H1 (cell line): Measurements from ENCODE around the gene POP5. TPM values are rescaled to one million over a fixed set of nuclear protein-coding genes. Genes with fewer than 3 reads are reported as not detected.

ENCODE experiments used
- CBX5 ChIP-seq: fragments of 300-800, 300-1000 bp; sonication (generic); IDR thresholded peaks from 2 replicates; pipeline ENCODE4 v1.7.1; 2016; ENCODE audit warnings: antibody characterized with exemption, low read length, low read depth
- CEBPB ChIP-seq: IDR thresholded peaks from 2 replicates; pipeline ENCODE4 v1.6.1; 2012; ENCODE audit warnings: low read depth, low read length
- CTBP2 ChIP-seq: IDR thresholded peaks from 2 replicates; pipeline ENCODE4 v1.7.0; 2011; ENCODE audit warnings: borderline replicate concordance, mild to moderate bottlenecking, moderate library complexity, mixed read lengths, low read length; ENCODE audit not compliant: insufficient read depth, insufficient read length
- CTCF ChIP-seq, 3 experiments: IDR thresholded peaks; 1 replicate in 2 of 3; 2 replicates in 1 of 3; pipeline versions ENCODE4 v1.5.1 to v1.6.1; 2011; ENCODE audit warnings: low read length in 3 of 3, mild to moderate bottlenecking in 3 of 3, inconsistent platforms in 2 of 3, low read depth in 1 of 3, moderate library complexity in 1 of 3; ENCODE audit not compliant: insufficient read depth in 1 of 3; ENCODE audit errors: control extremely low read depth in 1 of 3
- EP300 ChIP-seq, 2 experiments: IDR thresholded peaks; 1 replicate in 1 of 2; 2 replicates in 1 of 2; pipeline ENCODE4 v1.6.1; 2011 to 2012; ENCODE audit warnings: low read depth in 2 of 2, low read length in 2 of 2, mild to moderate bottlenecking in 2 of 2, borderline replicate concordance in 1 of 2, inconsistent platforms in 1 of 2, moderate library complexity in 1 of 2
- EZH2 ChIP-seq: fragments of 200-600 bp; sonication (generic); IDR thresholded peaks from 2 replicates; pipeline ENCODE4 v1.7.1; 2012; ENCODE audit warnings: low read depth, mild to moderate bottlenecking, moderate library complexity, low read length, inconsistent platforms; ENCODE audit not compliant: severe bottlenecking
- HDAC2 ChIP-seq, 2 experiments: fragments of 300-600 bp in 1 of 2; sonication (generic) in 1 of 2; IDR thresholded peaks; 2 replicates each; pipeline ENCODE4 v1.6.1; 2011 to 2012; ENCODE audit warnings: low read depth in 2 of 2, low read length in 2 of 2, mild to moderate bottlenecking in 2 of 2, moderate library complexity in 2 of 2, borderline replicate concordance in 1 of 2, inconsistent platforms in 1 of 2
- KDM1A ChIP-seq: fragments of 200-600, 300-600 bp; sonication (generic); IDR thresholded peaks from 2 replicates; pipeline ENCODE4 v1.7.1; 2016; ENCODE audit warnings: mild to moderate bottlenecking, low read length, borderline replicate concordance
- MAX ChIP-seq: IDR thresholded peaks from 2 replicates; pipeline ENCODE4 v1.6.1; 2012; ENCODE audit warnings: inconsistent platforms
- NANOG ChIP-seq: IDR thresholded peaks from 2 replicates; pipeline ENCODE4 v1.6.1; 2011; ENCODE audit warnings: low read length, low read depth, mild to moderate bottlenecking, inconsistent platforms; ENCODE audit not compliant: insufficient read depth, poor library complexity, severe bottlenecking
- RAD21 ChIP-seq, 2 experiments: IDR thresholded peaks in 1 of 2; conservative IDR thresholded peaks in 1 of 2; 2 replicates each; pipeline ENCODE4 v1.6.1; 2011; ENCODE audit warnings: low read depth in 2 of 2, low read length in 2 of 2, improper control_type of control experiment in 1 of 2, inconsistent platforms in 1 of 2, mild to moderate bottlenecking in 1 of 2, moderate library complexity in 1 of 2
- RFX5 ChIP-seq: IDR thresholded peaks from 2 replicates; pipeline ENCODE4 v1.6.1; 2011; ENCODE audit warnings: low read depth, low read length, improper control_type of control experiment, borderline replicate concordance
- SIN3A ChIP-seq, 2 experiments: IDR thresholded peaks in 1 of 2; conservative IDR thresholded peaks in 1 of 2; 2 replicates each; pipeline ENCODE4 v1.6.1; 2011 to 2012; ENCODE audit warnings: low read length in 2 of 2, improper control_type of control experiment in 1 of 2, low read depth in 1 of 2, mild to moderate bottlenecking in 1 of 2
- SP1 ChIP-seq: IDR thresholded peaks from 2 replicates; pipeline ENCODE4 v1.6.1; 2011; ENCODE audit warnings: low read depth, low read length
- SP4 ChIP-seq: IDR thresholded peaks from 2 replicates; pipeline ENCODE4 v1.6.1; 2012; ENCODE audit warnings: low read length, inconsistent platforms
- SRF ChIP-seq: IDR thresholded peaks from 2 replicates; pipeline ENCODE4 v1.6.1; 2011; ENCODE audit warnings: mild to moderate bottlenecking, low read depth, low read length, moderate library complexity
- USF2 ChIP-seq: IDR thresholded peaks from 2 replicates; pipeline ENCODE4 v1.6.1; 2011; ENCODE audit warnings: low read length, improper control_type of control experiment
- YY1 ChIP-seq: IDR thresholded peaks from 2 replicates; pipeline ENCODE4 v1.6.1; 2011; ENCODE audit warnings: low read depth, mild to moderate bottlenecking, low read length
- ZNF274 ChIP-seq: IDR thresholded peaks from 2 replicates; pipeline ENCODE4 v1.7.0; 2012; ENCODE audit warnings: low read length, borderline replicate concordance; ENCODE audit errors: extremely low read depth
- polyA plus RNA-seq, 7 experiments: library from polyadenylated mRNA; depleted of rRNA in 3 of 7; stranded (reverse) in 5 of 7; unstranded in 2 of 7; fragments of >200 nt in 5 of 7; fragments of 200-250 nt in 2 of 7; gene quantifications; 1 replicate in 5 of 7; 2 replicates in 1 of 7; 4 replicates in 1 of 7; pipeline versions ENCODE4 v1.2.1 to v1.2.3, GENCODE V29; 2011 to 2013; ENCODE audit warnings: missing spikeins in 2 of 7, mixed read lengths in 2 of 7
- total RNA-seq: library from RNA; stranded (reverse); fragmentation: NEBNext Ultra II Directional; extraction: Animal tissue kit (Norgen Biotek cat#: 25700); gene quantifications from 2 replicates; pipeline ENCODE4 v1.2.1, GENCODE V29; 2021

POP5 gene
- total and polyA plus RNA-seq, 2 of the 8 experiments (the other 6 are each of a cell fraction or from before 2014, with no cell fraction given) = 59.7 to 124 TPM

GRCh38 chr12:120583478-120584030 lies 2.4 kb upstream of the POP5 start (continued):
- TF ChIP-seq CTCF (IDR thresholded peaks at IDR 0.05; ENCODE audit: control extremely low read depth in 1 of 3, insufficient read depth in 1 of 3, low read depth in 1 of 3, low read length in 3 of 3) = peak; percentile 88 to 94 (median 91)
- no peak for TF ChIP-seq CEBPB
- peak; percentile 5; the same call in 1 of the 2 replicates for TF ChIP-seq YY1
- TF ChIP-seq USF2 = no peak
- no peak for TF ChIP-seq SRF
- no peak for TF ChIP-seq SP4
- TF ChIP-seq KDM1A = peak; percentile 79
- no peak for TF ChIP-seq SP1
- TF ChIP-seq EZH2 = no peak
- no peak for TF ChIP-seq ZNF274
- peak; percentile 94 to 95 for TF ChIP-seq RAD21 (IDR thresholded peaks at IDR 0.05 in 1 of 2, conservative IDR thresholded peaks at IDR 0.05 in 1 of 2; ENCODE audit: low read depth in 2 of 2, low read length in 2 of 2)
- no peak for TF ChIP-seq RFX5
- TF ChIP-seq NANOG = no peak
- peak in 1 of 2 experiments; percentile 17; a peak in 1 of 4 replicates for TF ChIP-seq HDAC2 (IDR thresholded peaks at IDR 0.05; ENCODE audit: borderline replicate concordance in 1 of 2, low read depth in 2 of 2, low read length in 2 of 2)
- TF ChIP-seq EP300 (IDR thresholded peaks at IDR 0.05; ENCODE audit: borderline replicate concordance in 1 of 2, low read depth in 2 of 2, low read length in 2 of 2) = no peak
- 0 out of 2 replicates have a peak, but pooled peaks have one; percentile 12 for TF ChIP-seq MAX
- no peak for TF ChIP-seq CTBP2
- no peak for TF ChIP-seq CBX5
- 0 out of 4 replicates have a peak, but pooled peaks of 1 of the 2 experiments have one; percentile 20 for TF ChIP-seq SIN3A (conservative IDR thresholded peaks at IDR 0.05 in 1 of 2, IDR thresholded peaks at IDR 0.05 in 1 of 2; ENCODE audit: low read depth in 1 of 2, low read length in 2 of 2)
